H1 (cell line): ENCODE results near the gene PSME2. TPM values are rescaled to one million over a fixed set of nuclear protein-coding genes. Genes with fewer than 3 reads are reported as not detected.

Source experiments
- CTCF ChIA-PET: fragments of 300-600 bp; sonication (Branson Sonifier 250); formaldehyde crosslinking; loops from one replicate; lab custom pipeline; 2021; ENCODE audit not compliant: partially characterized antibody; lab: Charles Lee
- POLR2A ChIA-PET: fragments of 300-600 bp; sonication (Branson Sonifier 250); formaldehyde crosslinking; loops from one replicate; lab custom pipeline; 2021; ENCODE audit warnings: inconsistent platforms; ENCODE audit not compliant: partially characterized antibody; lab: Charles Lee
- DNase-seq, 2 experiments: peaks; one replicate each; pipeline versions ENCODE4 v3.0.0 to v3.0.0-alpha.2; 2010 to 2022; ENCODE audit warnings: low spot score in 2 of 2, low read depth in 1 of 2, mixed read lengths in 1 of 2
- FAIRE-seq: peaks from 2 replicates; lab custom pipeline; 2011; peaks lifted over from hg19 to GRCh38; lab: Jason Lieb, UNC
- H2AFZ ChIP-seq: 2 replicates; pipeline ENCODE4 v1.8.1; 2012; ENCODE audit warnings: low read length, inconsistent platforms
- H2AK5ac ChIP-seq: 2 replicates; pipeline ENCODE4 v1.6.1; 2013; ENCODE audit warnings: low read depth, low read length
- H2BK120ac ChIP-seq: replicated peaks from 2 replicates; pipeline ENCODE3; 2013; ENCODE audit warnings: low read depth, low read length, inconsistent platforms
- H2BK12ac ChIP-seq: 2 replicates; pipeline ENCODE4 v1.6.1; 2013; ENCODE audit warnings: low read depth, low read length
- H2BK15ac ChIP-seq: 2 replicates; pipeline ENCODE4 v1.6.1; 2013; ENCODE audit warnings: low read length
- H2BK20ac ChIP-seq: 2 replicates; pipeline ENCODE4 v1.6.1; 2013; ENCODE audit warnings: low read length
- H2BK5ac ChIP-seq: 2 replicates; pipeline ENCODE4 v1.6.1; 2013; ENCODE audit warnings: low read depth, low read length
- H3K14ac ChIP-seq: 2 replicates; pipeline ENCODE4 v1.6.1; 2013; ENCODE audit warnings: inconsistent platforms; ENCODE audit not compliant: insufficient read length
- H3K18ac ChIP-seq: 2 replicates; pipeline ENCODE4 v1.6.1; 2013; ENCODE audit warnings: low read length; ENCODE audit errors: extremely low read depth
- H3K23ac ChIP-seq: 2 replicates; pipeline ENCODE4 v1.6.1; 2013; ENCODE audit warnings: inconsistent platforms; ENCODE audit not compliant: insufficient read length
- H3K23me2 ChIP-seq: 2 replicates; pipeline ENCODE4 v1.6.1; 2013; ENCODE audit warnings: low read depth, low read length
- H3K27ac ChIP-seq: 2 replicates; pipeline ENCODE4 v1.6.1; 2011; ENCODE audit warnings: low read depth, low read length, inconsistent platforms
- H3K27me3 ChIP-seq, 4 experiments: replicated peaks in 1 of 4; 1 replicate in 1 of 4; 2 replicates in 3 of 4; pipeline versions ENCODE4 v1.6.1 to v1.8.1; 2011 to 2013; ENCODE audit warnings: low read length in 3 of 4, mild to moderate bottlenecking in 3 of 4, inconsistent platforms in 2 of 4, mixed read lengths in 2 of 4, moderate library complexity in 1 of 4; ENCODE audit not compliant: control insufficient read depth in 3 of 4, insufficient read depth in 3 of 4; ENCODE audit errors: extremely low read depth in 1 of 4
- H3K36me3 ChIP-seq, 4 experiments: 2 replicates each; pipeline versions ENCODE4 v1.6.1 to v1.8.1; 2011 to 2013; ENCODE audit warnings: mild to moderate bottlenecking in 4 of 4, low read length in 3 of 4, moderate library complexity in 2 of 4, control low read depth in 1 of 4, inconsistent platforms in 1 of 4; ENCODE audit not compliant: insufficient read depth in 4 of 4, control insufficient read depth in 2 of 4
- H3K4ac ChIP-seq: replicated peaks from 2 replicates; pipeline ENCODE3; 2013; ENCODE audit warnings: low read length, low read depth, mixed read lengths, inconsistent platforms; ENCODE audit not compliant: insufficient read length
- H3K4me1 ChIP-seq, 4 experiments: replicated peaks in 1 of 4; 1 replicate in 1 of 4; 2 replicates in 3 of 4; pipeline versions ENCODE4 v1.6.1 to v1.8.1; 2011 to 2013; ENCODE audit warnings: low read length in 3 of 4, inconsistent platforms in 2 of 4, mixed read lengths in 1 of 4; ENCODE audit not compliant: insufficient read depth in 4 of 4, control insufficient read depth in 3 of 4
- H3K4me2 ChIP-seq, 2 experiments: 2 replicates each; pipeline versions ENCODE4 v1.6.1 to v1.8.1; 2011 to 2013; ENCODE audit warnings: low read depth in 2 of 2, low read length in 2 of 2, control low read depth in 1 of 2, inconsistent platforms in 1 of 2, mild to moderate bottlenecking in 1 of 2; ENCODE audit not compliant: insufficient read depth in 1 of 2
- H3K4me3 ChIP-seq, 4 experiments: fragments of 200-600, 300-600 bp in 1 of 4; sonication (generic), shearing (Covaris generic), sonication (Bioruptor Twin) in 1 of 4; 2 replicates each; pipeline versions ENCODE4 v1.5.1 to v1.8.1; 2011 to 2016; ENCODE audit warnings: low read length in 4 of 4, low read depth in 3 of 4, control low read depth in 2 of 4, inconsistent platforms in 2 of 4, mild to moderate bottlenecking in 2 of 4, mixed read lengths in 1 of 4, moderate library complexity in 1 of 4; ENCODE audit not compliant: insufficient read depth in 2 of 4; ENCODE audit errors: extremely low read depth in 1 of 4
- H3K56ac ChIP-seq: replicated peaks from 2 replicates; pipeline ENCODE3; 2013; ENCODE audit warnings: low read depth, mild to moderate bottlenecking, mixed read lengths, low read length, inconsistent platforms; ENCODE audit not compliant: insufficient read length
- H3K79me1 ChIP-seq: 2 replicates; pipeline ENCODE4 v1.6.1; 2013; ENCODE audit warnings: low read depth, low read length, control low read depth
- H3K79me2 ChIP-seq, 2 experiments: 2 replicates each; pipeline versions ENCODE4 v1.6.1 to v1.8.1; 2012 to 2013; ENCODE audit warnings: low read length in 2 of 2, mild to moderate bottlenecking in 2 of 2, inconsistent platforms in 1 of 2; ENCODE audit not compliant: insufficient read depth in 2 of 2, control insufficient read depth in 1 of 2
- H3K9ac ChIP-seq, 4 experiments: replicated peaks in 1 of 4; 1 replicate in 1 of 4; 2 replicates in 3 of 4; pipeline versions ENCODE4 v1.6.1 to v1.8.1; 2011 to 2013; ENCODE audit warnings: low read depth in 3 of 4, low read length in 3 of 4, control low read depth in 2 of 4, mild to moderate bottlenecking in 2 of 4, moderate library complexity in 2 of 4, inconsistent platforms in 1 of 4; ENCODE audit errors: extremely low read depth in 1 of 4
- H3K9me3 ChIP-seq, 2 experiments: 2 replicates each; pipeline versions ENCODE4 v1.6.1 to v1.8.1; 2012 to 2013; ENCODE audit warnings: mild to moderate bottlenecking in 2 of 2, moderate library complexity in 2 of 2, control low read depth in 1 of 2, inconsistent platforms in 1 of 2, low read depth in 1 of 2, low read length in 1 of 2, mixed read lengths in 1 of 2; ENCODE audit not compliant: insufficient read depth in 2 of 2
- H4K20me1 ChIP-seq, 2 experiments: replicated peaks in 1 of 2; 2 replicates each; pipeline versions ENCODE3 to v1.8.1; 2011 to 2013; ENCODE audit warnings: inconsistent platforms in 2 of 2, low read length in 2 of 2, mild to moderate bottlenecking in 1 of 2; ENCODE audit not compliant: insufficient read depth in 2 of 2, control insufficient read depth in 1 of 2
- H4K5ac ChIP-seq: 2 replicates; pipeline ENCODE4 v1.6.1; 2013; ENCODE audit warnings: low read length, low read depth, mixed read lengths, inconsistent platforms; ENCODE audit not compliant: insufficient read length
- H4K8ac ChIP-seq: 2 replicates; pipeline ENCODE4 v1.8.0; 2013; ENCODE audit warnings: mild to moderate bottlenecking, moderate library complexity, low read length, inconsistent platforms; ENCODE audit not compliant: insufficient read depth; ENCODE audit errors: extremely low read depth
- H4K91ac ChIP-seq: replicated peaks from 2 replicates; pipeline ENCODE3; 2013; ENCODE audit warnings: low read length, mixed read lengths, inconsistent platforms; ENCODE audit not compliant: insufficient read length
- BRCA1 ChIP-seq: IDR thresholded peaks from 2 replicates; pipeline ENCODE4 v1.6.1; 2012; ENCODE audit warnings: low read depth, low read length, improper control_type of control experiment
- CBX5 ChIP-seq: fragments of 300-800, 300-1000 bp; sonication (generic); IDR thresholded peaks from 2 replicates; pipeline ENCODE4 v1.7.1; 2016; ENCODE audit warnings: antibody characterized with exemption, low read length, low read depth
- CBX8 ChIP-seq: fragments of 300-800, 300-1000 bp; sonication (generic); IDR thresholded peaks from 2 replicates; pipeline ENCODE4 v1.7.1; 2016; ENCODE audit warnings: low read depth, low read length, borderline replicate concordance
- CREB1 ChIP-seq: IDR thresholded peaks from 2 replicates; pipeline ENCODE4 v1.6.1; 2012; ENCODE audit warnings: inconsistent platforms
- CTBP2 ChIP-seq: IDR thresholded peaks from 2 replicates; pipeline ENCODE4 v1.7.0; 2011; ENCODE audit warnings: borderline replicate concordance, mild to moderate bottlenecking, moderate library complexity, mixed read lengths, low read length; ENCODE audit not compliant: insufficient read depth, insufficient read length
- GABPA ChIP-seq: IDR thresholded peaks from 2 replicates; pipeline ENCODE4 v1.6.1; 2011; ENCODE audit warnings: mild to moderate bottlenecking, low read length, moderate library complexity, borderline replicate concordance; ENCODE audit not compliant: insufficient read depth
- GTF2F1 ChIP-seq: IDR thresholded peaks from 2 replicates; pipeline ENCODE4 v1.6.1; 2012; ENCODE audit warnings: low read depth, low read length, improper control_type of control experiment, borderline replicate concordance
- NRF1 ChIP-seq: IDR thresholded peaks from 2 replicates; pipeline ENCODE4 v1.6.1; 2011; ENCODE audit warnings: mild to moderate bottlenecking, low read depth, low read length, improper control_type of control experiment
- RBBP5 ChIP-seq: IDR thresholded peaks from 2 replicates; pipeline ENCODE4 v1.7.1; 2012; ENCODE audit warnings: low read depth, mild to moderate bottlenecking, inconsistent platforms, low read length, moderate library complexity, borderline replicate concordance
- SP2 ChIP-seq: IDR thresholded peaks from 2 replicates; pipeline ENCODE4 v1.6.1; 2012; ENCODE audit warnings: mild to moderate bottlenecking, low read length, inconsistent platforms
- TBP ChIP-seq: IDR thresholded peaks from 2 replicates; pipeline ENCODE4 v1.6.1; 2011; ENCODE audit warnings: low read depth, low read length, improper control_type of control experiment
- WGBS, 2 experiments: shearing (Covaris generic) in 1 of 2; methylation state at CpG; one replicate each; pipeline versions ENCODE4 v1.1.6 to v1.1.7; 2013 to 2015; ENCODE audit warnings: low lambda C conversion rate in 2 of 2, mixed read lengths in 2 of 2, inconsistent platforms in 1 of 2, low coverage in 1 of 2, missing lambda C conversion rate in 1 of 2; ENCODE audit not compliant: insufficient replicate concordance in 2 of 2, insufficient coverage in 1 of 2, insufficient read length in 1 of 2; ENCODE audit errors: extremely low coverage in 1 of 2, missing lambda C conversion rate in 1 of 2; 5-methylcytosine and 5-hydroxymethylcytosine counted together
- polyA plus RNA-seq, 7 experiments: library from polyadenylated mRNA; depleted of rRNA in 3 of 7; stranded (reverse) in 5 of 7; unstranded in 2 of 7; fragments of >200 nt in 5 of 7; fragments of 200-250 nt in 2 of 7; gene quantifications; 1 replicate in 5 of 7; 2 replicates in 1 of 7; 4 replicates in 1 of 7; pipeline versions ENCODE4 v1.2.1 to v1.2.3, GENCODE V29; 2011 to 2013; ENCODE audit warnings: missing spikeins in 2 of 7, mixed read lengths in 2 of 7
- total RNA-seq: library from RNA; stranded (reverse); fragmentation: NEBNext Ultra II Directional; extraction: Animal tissue kit (Norgen Biotek cat#: 25700); gene quantifications from 2 replicates; pipeline ENCODE4 v1.2.1, GENCODE V29; 2021

PSME2 gene
- total and polyA plus RNA-seq, 2 of the 8 experiments (the other 6 are each of a cell fraction or from before 2014, with no cell fraction given) = 71.8 to 111 TPM

- Histone ChIP-seq H3K4ac (no peak overlapping the region), H2BK120ac (no peak overlapping the region), H3K9ac (no peak overlapping the region), H3K27ac (no peak overlapping the region), H3K79me2 (no peaks in the 10 kb centered on the region), H3K23ac (no peak overlapping the region), H4K91ac (no peak overlapping the region), H3K36me3 (peaks cover 7 to 28% (median 23%) of the 10 kb centered on the region in 4 experiments; a peak in 6 of 8 replicates), H2BK12ac (no peak overlapping the region), H4K20me1 (peaks cover 0 to 3% of the 10 kb centered on the region in 2 experiments), H2BK15ac (no peak overlapping the region), H2AK5ac (no peak overlapping the region), H3K4me2 (no peak overlapping the region), H3K14ac (no peak overlapping the region), H3K56ac (no peak overlapping the region), H3K23me2 (no peaks in the 10 kb centered on the region), H3K4me3 (no peak overlapping the region), H3K27me3 (no peaks in the 10 kb centered on the region), H2BK5ac (no peak overlapping the region), H2BK20ac (no peak overlapping the region), H2AFZ (no peak overlapping the region), H4K5ac (no peak overlapping the region), H3K18ac (no peak overlapping the region), H4K8ac (no peak overlapping the region), H3K4me1 (no peaks in the 10 kb centered on the region), H3K79me1 (no peaks in the 10 kb centered on the region), H3K9me3 (no peaks in the 10 kb centered on the region)
- 85% methylated on average over 9 of the region's 9 CpGs; no CpG with 5 or more reads in 1 of the 2 experiments for WGBS, 2 experiments
- DNase-seq = no peak
- FAIRE-seq = no peak
- POLR2A ChIA-PET = interaction anchor here (0.6 to 11.1 kb wide), 9 partner anchors 7 to 83 kb away, joined by 3 to 96 read pairs (median 3); partner anchors contain the start of genes DCAF11, IRF9, NRL and PCK2
- CTCF ChIA-PET = interaction anchor here (0.7 to 1.5 kb wide), 2 partner anchors 16 to 43 kb away, joined by 3 read pairs; no protein-coding TSS in a partner anchor
- TF ChIP-seq GABPA (no peak), BRCA1 (no peak), CBX8 (no peak), CREB1 (no peak), SP2 (no peak), CBX5 (no peak), CTBP2 (no peak), TBP (no peak), NRF1 (no peak), RBBP5 (no peak), GTF2F1 (no peak)
Measured at GRCh38 chr14:24123424-24124417, 22.7 kb downstream of the PSME2 start.
